ACC112 (cell line): ENCODE data around the gene CYTH1.

Experiments
- H2AFZ ChIP-seq: fragments of 200-600 bp; sonication (generic); one replicate; pipeline ENCODE4 v1.6.0; 2017; ENCODE audit warnings: antibody characterized with exemption, low read length; ENCODE audit not compliant: unreplicated experiment
- H3K27ac ChIP-seq: fragments of 200-600 bp; sonication (generic); 2 replicates; pipeline ENCODE4 v1.5.1; 2014; ENCODE audit warnings: low read depth, mild to moderate bottlenecking, antibody characterized with exemption, low read length, moderate library complexity
- H3K27me3 ChIP-seq: fragments of 200-600 bp; sonication (generic); 2 replicates; pipeline ENCODE4 v1.6.1; 2014; ENCODE audit warnings: mild to moderate bottlenecking, antibody characterized with exemption, low read length, moderate library complexity, mixed read lengths; ENCODE audit not compliant: insufficient read depth
- H3K36me3 ChIP-seq: fragments of 200-600 bp; sonication (generic); 2 replicates; pipeline ENCODE4 v1.6.1; 2016; ENCODE audit warnings: mild to moderate bottlenecking, antibody characterized with exemption, low read length, moderate library complexity, mixed read lengths; ENCODE audit not compliant: insufficient read depth
- H3K4me1 ChIP-seq: fragments of 200-600 bp; sonication (generic); one replicate; pipeline ENCODE4 v1.6.1; 2016; ENCODE audit warnings: low read length, mixed read lengths; ENCODE audit not compliant: insufficient read depth, unreplicated experiment, control insufficient read depth
- H3K4me3 ChIP-seq: fragments of 200-600 bp; sonication (generic); 2 replicates; pipeline ENCODE4 v1.5.1; 2014; ENCODE audit warnings: mild to moderate bottlenecking, low read depth, low read length
- H3K79me2 ChIP-seq: fragments of 200-600 bp; sonication (generic); one replicate; pipeline ENCODE4 v1.6.0; 2016; ENCODE audit warnings: low read length; ENCODE audit not compliant: control insufficient read depth, unreplicated experiment, insufficient read depth

The CYTH1 gene

GRCh38 chr17:78746263-78746948 lies 35.7 kb downstream of the CYTH1 start:
- no peak overlapping the region for H3K27ac ChIP-seq
- no peaks in the 10 kb centered on the region for H3K36me3 ChIP-seq
- H3K79me2 ChIP-seq: peaks cover 8% of the 10 kb centered on the region

GRCh38 chr17:78745407-78746088 lies 36.5 kb downstream of the CYTH1 start:
- no peaks in the 10 kb centered on the region for H3K36me3 ChIP-seq
- H3K79me2 ChIP-seq: peaks cover 8% of the 10 kb centered on the region
- peaks cover 23% of the 10 kb centered on the region for H3K4me1 ChIP-seq
- no peaks in the 10 kb centered on the region for H3K27me3 ChIP-seq
- no peak overlapping the region for H2AFZ ChIP-seq
- no peak overlapping the region for H3K4me3 ChIP-seq
- H3K27ac ChIP-seq: no peak overlapping the region

More at GRCh38 chr17:78746263-78746948, 35.7 kb downstream of the CYTH1 start:
- H3K4me1 ChIP-seq: peaks cover 23% of the 10 kb centered on the region
- H2AFZ ChIP-seq: no peak overlapping the region
- no peaks in the 10 kb centered on the region for H3K27me3 ChIP-seq
- no peak overlapping the region for H3K4me3 ChIP-seq

- peaks cover 12% of the 10 kb centered on the region for H3K4me1 ChIP-seq
- H3K36me3 ChIP-seq: no peaks in the 10 kb centered on the region
- H3K79me2 ChIP-seq: peaks cover 12% of the 10 kb centered on the region
- H2AFZ ChIP-seq: no peak overlapping the region
- H3K4me3 ChIP-seq: no peak overlapping the region
- no peaks in the 10 kb centered on the region for H3K27me3 ChIP-seq
- H3K27ac ChIP-seq: no peak overlapping the region
Observed at GRCh38 chr17:78742901-78743300, 39.2 kb downstream of the CYTH1 start.

GRCh38 chr17:78741644-78742284 lies 40.3 kb downstream of the CYTH1 start:
- H3K27me3 ChIP-seq: no peaks in the 10 kb centered on the region
- no peak overlapping the region for H3K4me3 ChIP-seq
- H2AFZ ChIP-seq: no peak overlapping the region
- H3K36me3 ChIP-seq: no peaks in the 10 kb centered on the region
- peaks cover 11% of the 10 kb centered on the region for H3K4me1 ChIP-seq
- H3K27ac ChIP-seq: no peak overlapping the region
- peaks cover 16% of the 10 kb centered on the region for H3K79me2 ChIP-seq

GRCh38 chr17:78739331-78739931 lies 42.6 kb downstream of the CYTH1 start:
- Histone ChIP-seq H3K27ac (no peak overlapping the region), H3K4me1 (peaks cover 28% of the 10 kb centered on the region), H2AFZ (no peak overlapping the region), H3K27me3 (no peaks in the 10 kb centered on the region), H3K4me3 (no peak overlapping the region), H3K79me2 (peaks cover 29% of the 10 kb centered on the region), H3K36me3 (no peaks in the 10 kb centered on the region)

- H3K27ac ChIP-seq: no peak overlapping the region
- H3K36me3 ChIP-seq: no peaks in the 10 kb centered on the region
- no peaks in the 10 kb centered on the region for H3K27me3 ChIP-seq
- peaks cover 28% of the 10 kb centered on the region for H3K4me1 ChIP-seq
- no peak overlapping the region for H3K4me3 ChIP-seq
- H2AFZ ChIP-seq: no peak overlapping the region
- H3K79me2 ChIP-seq: peaks cover 30% of the 10 kb centered on the region
Observed at GRCh38 chr17:78738698-78739097, 43.4 kb downstream of the CYTH1 start.

GRCh38 chr17:78738278-78738677 lies 43.8 kb downstream of the CYTH1 start:
- Histone ChIP-seq H3K4me1 (peaks cover 28% of the 10 kb centered on the region), H3K79me2 (peaks cover 34% of the 10 kb centered on the region), H2AFZ (no peak overlapping the region), H3K27me3 (no peaks in the 10 kb centered on the region), H3K4me3 (no peak overlapping the region), H3K27ac (no peak overlapping the region), H3K36me3 (no peaks in the 10 kb centered on the region)

GRCh38 chr17:78737332-78737731 lies 44.7 kb downstream of the CYTH1 start:
- Histone ChIP-seq H3K36me3 (no peaks in the 10 kb centered on the region), H3K27me3 (no peaks in the 10 kb centered on the region), H3K27ac (peak overlapping the region; percentile 39; the same call in 1 of the 2 replicates), H3K4me3 (peak overlapping the region; percentile 37), H2AFZ (no peak overlapping the region), H3K4me1 (peaks cover 28% of the 10 kb centered on the region), H3K79me2 (peaks cover 34% of the 10 kb centered on the region)

- Histone ChIP-seq H3K27ac (peak overlapping the region; percentile 39), H3K79me2 (peaks cover 31% of the 10 kb centered on the region), H2AFZ (peak overlapping the region; percentile 41), H3K4me3 (peak overlapping the region; percentile 55), H3K4me1 (peaks cover 28% of the 10 kb centered on the region), H3K27me3 (no peaks in the 10 kb centered on the region), H3K36me3 (no peaks in the 10 kb centered on the region)
Observed at GRCh38 chr17:78736526-78737079, 45.5 kb downstream of the CYTH1 start.

- Histone ChIP-seq H3K27me3 (no peaks in the 10 kb centered on the region), H3K4me1 (peaks cover 28% of the 10 kb centered on the region), H2AFZ (peak overlapping the region; percentile 41), H3K4me3 (peak overlapping the region; percentile 55), H3K79me2 (peaks cover 29% of the 10 kb centered on the region), H3K27ac (peak overlapping the region; percentile 39), H3K36me3 (no peaks in the 10 kb centered on the region)
Observed at GRCh38 chr17:78735832-78736525, 46.1 kb downstream of the CYTH1 start.
